ENCODE data around the gene GARIN5A.
"Not testable (repeated sequence)": the region's sequence is repeated elsewhere in the genome, so short reads cannot be mapped to it uniquely, and the experiment has no call there.

Gene GARIN5A

GRCh38 chr19:50459067-50459456 is 17.6 kb downstream of the GARIN5A start:
- H3K36me3 ChIP-seq (replicated peaks) = no peaks in the 10 kb centered on the region
- in situ Hi-C loops (cut with MboI; ENCODE audit: low sequenced_read_pairs) = no loop called here
- H3K4me1 ChIP-seq = no peaks in the 10 kb centered on the region
- H3K9me3 ChIP-seq = no peaks in the 10 kb centered on the region
- no peak for DNase-seq (ENCODE audit: low spot score in 2 of 2)
- peaks cover 9% of the 10 kb centered on the region; the same call in 1 of the 2 replicates for H3K27me3 ChIP-seq (ENCODE audit: low read depth)
- H3K4me3 ChIP-seq = no peak overlapping the region

GRCh38 chr19:50458396-50459066 is 18.1 kb downstream of the GARIN5A start:
- no peak overlapping the region for H3K4me3 ChIP-seq

GRCh38 chr19:50457300-50457699 is 19.3 kb downstream of the GARIN5A start:
- no peak for DNase-seq (ENCODE audit: low spot score in 2 of 2)
- Histone ChIP-seq H3K27me3 (ENCODE audit: low read depth) (peaks cover 9% of the 10 kb centered on the region; the same call in 1 of the 2 replicates), H3K4me3 (no peak overlapping the region), H3K9me3 (no peaks in the 10 kb centered on the region), H3K36me3 (replicated peaks) (no peaks in the 10 kb centered on the region), H3K4me1 (no peaks in the 10 kb centered on the region; the same call in 1 of the 2 replicates)
- in situ Hi-C loops (cut with MboI; ENCODE audit: low sequenced_read_pairs) = no loop called here

More at GRCh38 chr19:50458396-50459066, 18.1 kb downstream of the GARIN5A start:
- no peaks in the 10 kb centered on the region for H3K36me3 ChIP-seq (replicated peaks)
- H3K4me1 ChIP-seq = no peaks in the 10 kb centered on the region
- no peak for DNase-seq (ENCODE audit: low spot score in 2 of 2)
- in situ Hi-C loops (cut with MboI; ENCODE audit: low sequenced_read_pairs) = no loop called here
- peaks cover 9% of the 10 kb centered on the region; the same call in 1 of the 2 replicates for H3K27me3 ChIP-seq (ENCODE audit: low read depth)
- no peaks in the 10 kb centered on the region for H3K9me3 ChIP-seq

GRCh38 chr19:50455992-50456391 is 20.7 kb downstream of the GARIN5A start:
- no peak for DNase-seq (ENCODE audit: low spot score in 2 of 2)
- Histone ChIP-seq H3K36me3 (replicated peaks) (no peaks in the 10 kb centered on the region), H3K27me3 (ENCODE audit: low read depth) (peaks cover 9% of the 10 kb centered on the region; the same call in 1 of the 2 replicates), H3K4me3 (no peak overlapping the region), H3K9me3 (no peaks in the 10 kb centered on the region), H3K4me1 (no peaks in the 10 kb centered on the region; the same call in 1 of the 2 replicates)
- in situ Hi-C loops (cut with MboI; ENCODE audit: low sequenced_read_pairs) = no loop called here

GRCh38 chr19:50453243-50453642 is 23.4 kb downstream of the GARIN5A start:
- no peaks in the 10 kb centered on the region; the same call in 1 of the 2 replicates for H3K4me1 ChIP-seq
- H3K4me3 ChIP-seq = no peak overlapping the region
- DNase-seq (ENCODE audit: low spot score in 2 of 2) = no peak
- H3K36me3 ChIP-seq (replicated peaks) = no peaks in the 10 kb centered on the region
- in situ Hi-C loops (cut with MboI; ENCODE audit: low sequenced_read_pairs) = no loop called here
- H3K27me3 ChIP-seq (ENCODE audit: low read depth) = peaks cover under 1% of the 10 kb centered on the region; the same call in 1 of the 2 replicates
- H3K9me3 ChIP-seq = no peaks in the 10 kb centered on the region

- in situ Hi-C loops (cut with MboI; ENCODE audit: low sequenced_read_pairs) = no loop called here
- Histone ChIP-seq H3K9me3 (no peaks in the 10 kb centered on the region), H3K27me3 (ENCODE audit: low read depth) (no peaks in the 10 kb centered on the region), H3K4me3 (no peak overlapping the region), H3K4me1 (no peaks in the 10 kb centered on the region; the same call in 1 of the 2 replicates), H3K36me3 (replicated peaks) (no peaks in the 10 kb centered on the region)
- no peak for DNase-seq (ENCODE audit: low spot score in 2 of 2)
These were observed 25.5 kb downstream of the GARIN5A start for GRCh38 chr19:50451223-50451534.

GRCh38 chr19:50450369-50451222 is 26.1 kb downstream of the GARIN5A start:
- H3K4me1 ChIP-seq = no peaks in the 10 kb centered on the region; the same call in 1 of the 2 replicates
- in situ Hi-C loops (cut with MboI; ENCODE audit: low sequenced_read_pairs) = no loop called here
- no peaks in the 10 kb centered on the region for H3K27me3 ChIP-seq (ENCODE audit: low read depth)
- no peak for DNase-seq (ENCODE audit: low spot score in 2 of 2)
- H3K9me3 ChIP-seq = no peaks in the 10 kb centered on the region
- H3K4me3 ChIP-seq = no peak overlapping the region
- H3K36me3 ChIP-seq (replicated peaks) = no peaks in the 10 kb centered on the region

- no peaks in the 10 kb centered on the region for H3K36me3 ChIP-seq (replicated peaks)
- H3K4me1 ChIP-seq = no peaks in the 10 kb centered on the region; the same call in 1 of the 2 replicates
- H3K27me3 ChIP-seq (ENCODE audit: low read depth) = no peaks in the 10 kb centered on the region
- in situ Hi-C loops (cut with MboI; ENCODE audit: low sequenced_read_pairs) = no loop called here
- H3K4me3 ChIP-seq = no peak overlapping the region
- no peaks in the 10 kb centered on the region for H3K9me3 ChIP-seq
- no peak for DNase-seq (ENCODE audit: low spot score in 2 of 2)
These were observed 27.3 kb downstream of the GARIN5A start for GRCh38 chr19:50449236-50449899.

- no peaks in the 10 kb centered on the region; the same call in 1 of the 2 replicates for H3K4me1 ChIP-seq
- H3K9me3 ChIP-seq = no peaks in the 10 kb centered on the region
- no peaks in the 10 kb centered on the region for H3K27me3 ChIP-seq (ENCODE audit: low read depth)
- H3K4me3 ChIP-seq = no peak overlapping the region
- H3K36me3 ChIP-seq (replicated peaks) = no peaks in the 10 kb centered on the region
- in situ Hi-C loops (cut with MboI; ENCODE audit: low sequenced_read_pairs) = no loop called here
- DNase-seq (ENCODE audit: low spot score in 2 of 2) = no peak
These were observed 28.9 kb downstream of the GARIN5A start for GRCh38 chr19:50447750-50448149.

GRCh38 chr19:50447053-50447452 is 29.6 kb downstream of the GARIN5A start:
- in situ Hi-C loops (cut with MboI; ENCODE audit: low sequenced_read_pairs) = no loop called here
- H3K4me1 ChIP-seq = no peaks in the 10 kb centered on the region
- no peak for DNase-seq (ENCODE audit: low spot score in 2 of 2)
- H3K9me3 ChIP-seq = no peaks in the 10 kb centered on the region
- H3K27me3 ChIP-seq (ENCODE audit: low read depth) = no peaks in the 10 kb centered on the region
- H3K4me3 ChIP-seq = no peak overlapping the region
- no peaks in the 10 kb centered on the region for H3K36me3 ChIP-seq (replicated peaks)

- no peaks in the 10 kb centered on the region for H3K27me3 ChIP-seq (ENCODE audit: low read depth)
- DNase-seq (ENCODE audit: low spot score in 2 of 2) = no peak
- no peaks in the 10 kb centered on the region for H3K4me1 ChIP-seq
- H3K9me3 ChIP-seq = no peaks in the 10 kb centered on the region
- in situ Hi-C loops (cut with MboI; ENCODE audit: low sequenced_read_pairs) = no loop called here
- H3K36me3 ChIP-seq (replicated peaks) = no peaks in the 10 kb centered on the region
- H3K4me3 ChIP-seq = no peak overlapping the region
These were observed 32.6 kb downstream of the GARIN5A start for GRCh38 chr19:50444059-50444458.

- in situ Hi-C loops (cut with MboI; ENCODE audit: low sequenced_read_pairs); H3K9me3 ChIP-seq; H3K4me3 ChIP-seq; H3K36me3 ChIP-seq (replicated peaks); H3K4me1 ChIP-seq; H3K27me3 ChIP-seq (ENCODE audit: low read depth); DNase-seq (ENCODE audit: low spot score in 2 of 2): not testable (repeated sequence)
These were observed 37.5 kb downstream of the GARIN5A start for GRCh38 chr19:50439130-50439529.

GRCh38 chr19:50437862-50438449 is 38.7 kb downstream of the GARIN5A start:
- Histone ChIP-seq H3K27me3 (ENCODE audit: low read depth) (no peaks in the 10 kb centered on the region), H3K9me3 (no peaks in the 10 kb centered on the region), H3K4me3 (no peak overlapping the region), H3K36me3 (replicated peaks) (no peaks in the 10 kb centered on the region), H3K4me1 (no peaks in the 10 kb centered on the region)
- DNase-seq (ENCODE audit: low spot score in 2 of 2) = no peak
- in situ Hi-C loops (cut with MboI; ENCODE audit: low sequenced_read_pairs) = no loop called here
